ENCODE results near the gene MSRB3.

Gene MSRB3

DNA sequence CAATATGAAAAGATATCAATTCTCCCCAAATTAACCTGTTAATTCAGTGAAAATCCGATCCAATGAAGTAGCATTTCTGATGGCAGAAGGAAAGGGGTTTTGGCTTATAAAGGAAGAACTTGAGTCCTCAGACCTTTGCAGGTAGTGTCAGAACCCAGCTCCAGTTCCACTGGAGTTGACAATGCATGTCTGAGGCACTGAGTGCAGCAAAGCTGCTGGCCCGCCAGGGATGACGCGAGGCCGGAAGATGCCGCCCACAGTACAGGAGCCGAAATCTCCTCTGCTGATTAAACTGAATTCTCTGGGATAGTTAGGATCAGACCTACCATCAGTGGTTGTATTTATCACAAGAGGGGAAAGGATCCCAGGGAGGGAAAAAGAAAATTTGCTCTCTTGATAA, 220.7 kb downstream of the MSRB3 start:
- no peak for DNase-seq (ENCODE audit: low spot score)

- DNase-seq (ENCODE audit: low spot score): no peak
Measured at GRCh38 chr12:65500091-65500900, 221.8 kb downstream of the MSRB3 start.

DNA sequence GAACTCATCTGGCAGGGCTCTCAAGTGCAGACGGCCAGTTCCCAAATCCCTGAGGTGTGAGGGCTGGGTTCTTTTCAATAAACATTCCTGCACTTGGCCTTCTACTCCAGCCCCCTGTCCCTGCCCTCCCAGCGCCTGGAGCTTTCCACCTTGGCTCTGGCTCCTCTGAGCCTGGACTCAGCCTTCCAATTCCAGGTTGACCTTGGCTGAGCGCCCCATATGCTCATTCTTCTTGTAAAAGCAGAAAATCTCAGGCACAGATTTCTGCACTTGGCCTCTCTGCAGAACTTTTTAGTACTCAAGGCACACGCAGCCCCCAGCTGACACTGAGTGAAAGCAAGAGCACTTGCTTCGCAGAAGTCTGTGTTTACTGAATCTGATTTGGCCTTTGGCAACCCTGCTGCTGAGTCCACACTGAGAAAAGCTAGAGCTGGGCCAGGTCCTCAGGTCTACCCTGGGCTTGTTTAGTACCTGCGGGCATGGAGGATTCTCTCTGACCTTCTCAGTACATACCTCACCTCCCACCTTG, 222.7 kb downstream of the MSRB3 start:
- DNase-seq (ENCODE audit: low spot score): no peak

DNA sequence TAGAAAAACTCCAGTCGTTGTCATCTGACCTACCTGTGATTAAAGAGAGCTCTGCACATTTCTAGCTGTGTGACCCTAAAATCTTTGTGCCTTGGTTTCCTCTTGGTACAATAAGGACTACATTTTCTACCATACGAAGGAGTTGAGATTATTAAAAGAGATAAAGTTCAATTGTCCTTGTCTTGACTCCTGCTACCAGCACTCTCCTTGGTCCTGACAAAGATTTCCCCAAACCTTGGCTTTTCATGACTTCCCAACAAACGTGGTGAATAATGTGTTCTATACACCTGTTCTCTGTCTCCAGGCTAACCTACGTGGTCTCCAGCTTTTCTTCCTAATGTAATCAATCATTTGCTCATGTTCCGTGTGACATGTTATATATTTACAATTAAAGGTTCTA, 223.5 kb downstream of the MSRB3 start:
- DNase-seq (ENCODE audit: low spot score): no peak

GRCh38 chr12:65504417-65504816, 225.9 kb downstream of the MSRB3 start:
- DNase-seq (ENCODE audit: low spot score): no peak

- no peak for DNase-seq (ENCODE audit: low spot score)
Measured at GRCh38 chr12:65505386-65506121, 227.1 kb downstream of the MSRB3 start.

- no peak for DNase-seq (ENCODE audit: low spot score)
Measured at GRCh38 chr12:65508276-65509035, 230.0 kb downstream of the MSRB3 start.

GRCh38 chr12:65510007-65510406, 231.5 kb downstream of the MSRB3 start:
- DNase-seq (ENCODE audit: low spot score): no peak

GRCh38 chr12:65510584-65511050, 232.1 kb downstream of the MSRB3 start:
- DNase-seq (ENCODE audit: low spot score): no peak

- DNase-seq (ENCODE audit: low spot score): no peak
Measured at GRCh38 chr12:65511134-65511834, 232.8 kb downstream of the MSRB3 start.

GRCh38 chr12:65511912-65512311, 233.4 kb downstream of the MSRB3 start:
- DNase-seq (ENCODE audit: low spot score): no peak

All from CD4-positive, alpha-beta T cell treated with Interleukin-6 at 100 ng/mL for 8 hours (primary cell).